UCSD-AML1 (cell line): ENCODE measurements around the gene MAP3K5.
"Not testable (repeated sequence)": the region's sequence is repeated elsewhere in the genome, so short reads cannot be mapped to it uniquely, and the experiment has no call there.

Experiments used
- DNase-seq: peaks from one replicate; lab custom pipeline; 2025; ENCODE audit not compliant: unreplicated experiment; lab: John Stamatoyannopoulos, UW

MAP3K5 gene, protein sequence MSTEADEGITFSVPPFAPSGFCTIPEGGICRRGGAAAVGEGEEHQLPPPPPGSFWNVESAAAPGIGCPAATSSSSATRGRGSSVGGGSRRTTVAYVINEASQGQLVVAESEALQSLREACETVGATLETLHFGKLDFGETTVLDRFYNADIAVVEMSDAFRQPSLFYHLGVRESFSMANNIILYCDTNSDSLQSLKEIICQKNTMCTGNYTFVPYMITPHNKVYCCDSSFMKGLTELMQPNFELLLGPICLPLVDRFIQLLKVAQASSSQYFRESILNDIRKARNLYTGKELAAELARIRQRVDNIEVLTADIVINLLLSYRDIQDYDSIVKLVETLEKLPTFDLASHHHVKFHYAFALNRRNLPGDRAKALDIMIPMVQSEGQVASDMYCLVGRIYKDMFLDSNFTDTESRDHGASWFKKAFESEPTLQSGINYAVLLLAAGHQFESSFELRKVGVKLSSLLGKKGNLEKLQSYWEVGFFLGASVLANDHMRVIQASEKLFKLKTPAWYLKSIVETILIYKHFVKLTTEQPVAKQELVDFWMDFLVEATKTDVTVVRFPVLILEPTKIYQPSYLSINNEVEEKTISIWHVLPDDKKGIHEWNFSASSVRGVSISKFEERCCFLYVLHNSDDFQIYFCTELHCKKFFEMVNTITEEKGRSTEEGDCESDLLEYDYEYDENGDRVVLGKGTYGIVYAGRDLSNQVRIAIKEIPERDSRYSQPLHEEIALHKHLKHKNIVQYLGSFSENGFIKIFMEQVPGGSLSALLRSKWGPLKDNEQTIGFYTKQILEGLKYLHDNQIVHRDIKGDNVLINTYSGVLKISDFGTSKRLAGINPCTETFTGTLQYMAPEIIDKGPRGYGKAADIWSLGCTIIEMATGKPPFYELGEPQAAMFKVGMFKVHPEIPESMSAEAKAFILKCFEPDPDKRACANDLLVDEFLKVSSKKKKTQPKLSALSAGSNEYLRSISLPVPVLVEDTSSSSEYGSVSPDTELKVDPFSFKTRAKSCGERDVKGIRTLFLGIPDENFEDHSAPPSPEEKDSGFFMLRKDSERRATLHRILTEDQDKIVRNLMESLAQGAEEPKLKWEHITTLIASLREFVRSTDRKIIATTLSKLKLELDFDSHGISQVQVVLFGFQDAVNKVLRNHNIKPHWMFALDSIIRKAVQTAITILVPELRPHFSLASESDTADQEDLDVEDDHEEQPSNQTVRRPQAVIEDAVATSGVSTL (N-terminal part only)

DNA sequence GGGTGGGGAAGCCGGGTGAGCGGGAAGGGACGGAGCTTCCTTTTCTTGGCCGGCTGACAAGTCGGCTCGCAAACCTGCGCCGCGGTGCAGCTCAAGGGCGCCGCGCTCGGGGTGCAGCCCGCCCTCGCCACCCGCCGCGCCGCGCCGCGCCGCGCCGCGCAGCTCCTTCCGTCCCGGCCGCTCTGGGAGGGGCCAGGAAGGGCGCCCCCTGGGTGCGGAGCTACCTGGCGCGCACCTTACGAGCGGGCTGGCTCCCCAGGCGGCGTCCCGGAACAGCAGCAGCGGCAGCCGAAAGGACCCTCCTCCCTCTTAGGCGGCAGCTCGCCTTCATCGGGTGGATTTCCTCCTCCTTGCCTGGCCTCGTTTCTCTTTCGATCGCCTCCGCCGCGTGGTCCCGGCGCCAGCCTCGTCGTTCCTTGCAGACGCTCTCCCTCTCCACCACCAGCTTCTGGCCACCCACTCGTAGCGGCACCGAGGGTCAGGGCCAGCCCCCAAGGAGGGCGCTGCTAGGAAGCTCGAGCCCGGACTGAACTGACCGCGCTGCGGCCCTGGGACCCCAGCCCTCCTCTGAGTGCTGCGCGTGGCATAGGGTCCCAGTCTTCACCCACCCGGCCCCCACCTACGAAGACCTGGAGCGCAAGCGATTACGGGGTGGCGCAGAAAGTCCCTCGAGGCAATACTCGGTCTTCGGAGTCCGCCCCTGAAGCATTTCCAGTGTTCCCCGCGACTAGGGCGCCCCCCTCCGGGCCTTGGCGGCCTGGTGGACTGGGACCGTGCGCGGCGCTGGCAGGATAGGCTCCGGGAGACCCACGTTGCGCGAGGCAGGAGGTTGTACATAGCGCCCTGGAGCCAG is at the start of gene MAP3K5:
Gene MAP3K5 (minus strand): TSS at position 68 of the 853 bp plus-strand sequence. CDS start 320 bp downstream, outside the sequence.
- DNase-seq = peak; percentile 95

DNA sequence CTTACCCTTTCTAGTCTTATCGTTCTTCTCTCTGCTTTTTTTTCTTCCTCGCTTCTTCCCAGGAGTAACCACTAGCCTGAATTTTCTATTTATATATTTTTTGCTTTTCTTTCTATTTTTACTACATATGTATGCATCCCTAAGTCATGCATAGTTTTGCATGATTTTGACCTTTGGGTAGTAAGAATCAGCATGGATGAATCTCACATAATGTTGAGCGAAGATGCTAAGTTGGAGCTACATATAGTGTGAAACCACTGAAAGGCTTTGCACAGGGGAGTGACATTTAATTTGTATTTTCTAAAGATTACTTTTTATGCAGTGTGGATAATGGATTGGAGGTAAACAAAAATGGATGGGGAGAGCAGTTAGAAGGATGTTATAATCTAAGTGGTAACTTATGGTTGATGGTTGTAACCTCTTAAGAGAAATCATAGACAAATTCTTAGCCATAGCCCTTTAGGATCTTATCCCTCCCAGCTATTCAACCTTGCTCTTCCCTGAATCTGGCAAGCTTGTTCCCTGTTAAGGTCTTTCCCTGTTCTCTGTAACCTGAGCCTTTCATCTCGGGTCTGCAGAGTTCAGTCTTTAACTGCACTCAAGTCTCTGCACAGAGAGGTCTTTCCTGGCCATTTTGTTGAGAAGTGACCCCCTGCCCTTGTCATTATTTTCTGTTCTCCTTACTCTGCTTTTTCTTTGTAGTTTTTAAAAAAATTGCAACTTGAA is 48.2 kb upstream of the MAP3K5 start:
- DNase-seq = no peak

DNA sequence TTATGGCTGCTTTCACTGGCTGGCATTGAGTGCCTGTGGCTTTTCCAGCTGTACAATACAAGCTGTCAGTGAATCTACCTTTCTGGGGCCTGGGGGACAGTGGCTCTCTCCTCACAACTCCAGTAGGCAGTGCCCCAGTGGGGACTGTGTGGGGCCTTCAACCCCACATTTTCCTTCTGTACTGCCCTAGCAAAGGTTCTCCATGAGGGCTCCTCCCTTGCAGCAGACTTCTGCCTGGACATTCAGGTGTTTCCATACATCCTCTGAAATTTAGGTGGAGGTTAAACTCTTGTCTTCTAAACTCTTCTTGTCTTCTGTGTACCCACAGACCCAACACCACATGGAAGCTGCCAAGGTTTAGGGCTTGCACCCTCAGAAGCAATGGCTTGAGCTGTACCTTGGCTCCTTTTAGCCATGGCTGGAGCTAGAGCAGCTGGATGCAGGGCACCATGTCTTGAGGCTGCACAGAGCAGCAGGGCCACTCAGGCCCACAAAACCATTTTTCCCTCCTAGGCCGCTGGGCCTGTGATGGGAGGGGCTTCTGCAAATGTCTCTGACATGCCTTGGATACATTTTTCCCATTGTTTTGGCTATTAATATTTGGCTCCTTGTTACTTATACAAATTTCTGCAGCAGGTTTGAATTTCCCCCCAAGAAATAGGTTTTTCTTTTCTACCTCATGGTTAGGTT is 39.7 kb upstream of the MAP3K5 start:
- DNase-seq = no peak

DNA sequence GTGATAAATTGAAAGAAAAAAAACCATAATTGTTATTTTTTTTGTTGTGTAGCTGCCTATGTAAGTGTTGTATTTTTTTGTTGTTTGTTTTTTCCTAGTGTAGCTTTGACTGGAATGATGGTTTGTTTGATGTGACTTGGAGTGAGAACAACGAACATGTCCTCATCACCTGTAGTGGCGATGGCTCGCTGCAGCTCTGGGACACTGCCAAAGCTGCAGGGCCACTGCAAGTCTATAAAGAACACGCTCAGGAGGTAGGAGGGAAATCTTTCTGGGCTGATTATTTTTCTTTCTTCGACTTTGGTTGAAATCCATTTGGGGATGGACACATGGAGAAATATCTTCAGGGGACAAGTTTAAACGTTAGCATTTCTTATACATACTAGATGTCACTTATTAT is 33.9 kb upstream of the MAP3K5 start:
- DNase-seq = no peak

DNA sequence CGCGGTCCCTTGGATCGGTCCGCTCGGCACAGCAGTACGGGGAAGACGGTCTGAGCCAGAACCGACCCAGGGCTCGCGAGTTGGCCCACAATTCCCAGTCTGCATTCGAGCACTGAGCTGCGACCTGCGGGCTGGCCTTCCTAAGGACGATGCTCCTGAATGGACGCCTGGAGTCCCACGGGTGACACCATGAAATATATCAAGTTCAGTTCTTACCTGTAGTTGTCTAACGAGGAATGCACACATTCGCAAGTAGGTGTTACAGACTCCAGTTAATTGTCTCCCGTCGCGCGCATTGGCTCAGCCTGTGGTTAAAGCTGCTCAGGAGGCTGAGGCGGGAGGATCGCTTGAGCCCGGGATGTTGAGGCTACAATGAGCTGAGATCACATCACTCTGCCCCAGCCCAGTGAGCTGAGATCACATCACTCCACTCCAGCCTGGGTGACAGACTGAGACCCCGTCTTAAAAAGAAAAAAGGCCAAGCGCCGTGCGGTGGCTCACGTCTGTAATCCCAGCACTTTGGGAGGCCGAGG is 30.9 kb upstream of the MAP3K5 start:
- no peak for DNase-seq

DNA sequence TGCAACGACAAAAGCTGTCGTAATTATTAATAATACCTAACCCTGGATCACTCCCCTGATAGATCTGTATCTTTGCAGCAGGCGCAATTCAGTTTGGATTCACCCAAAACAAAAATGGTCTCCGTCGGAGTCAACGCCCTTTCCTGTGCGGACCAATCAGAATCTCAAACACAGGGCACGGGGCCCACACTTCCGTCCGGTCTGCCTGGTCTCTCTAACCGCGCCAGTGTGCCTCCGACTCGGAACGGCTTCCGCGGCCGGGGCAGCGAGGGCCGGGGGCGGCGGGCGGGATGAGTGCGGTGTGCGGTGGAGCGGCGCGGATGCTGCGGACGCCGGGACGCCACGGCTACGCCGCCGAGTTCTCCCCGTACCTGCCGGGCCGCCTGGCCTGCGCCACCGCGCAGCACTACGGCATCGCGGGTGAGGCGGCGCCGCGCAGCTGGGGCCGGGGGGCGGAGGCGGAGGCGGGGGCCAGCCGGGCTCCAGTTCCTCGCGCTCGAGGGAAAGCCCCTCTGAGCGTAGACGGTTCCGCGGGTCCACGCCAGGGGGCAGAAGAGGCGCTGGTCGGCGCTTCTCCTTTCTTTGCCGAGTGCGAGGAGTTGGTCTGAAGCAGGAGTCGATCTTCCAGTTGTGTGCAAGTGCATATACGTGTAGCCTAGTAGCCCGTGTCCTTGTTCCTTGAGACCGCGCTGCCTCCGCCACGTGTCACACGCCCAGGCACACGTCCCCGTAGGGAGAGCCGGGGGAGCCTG is 30.3 kb upstream of the MAP3K5 start, which contains the start of gene PEX7:
Gene PEX7 (plus strand): TSS at position 217 of the 752 bp plus-strand sequence. CDS start 74 bp downstream, at position 291.
- peak; percentile 86 for DNase-seq

DNA sequence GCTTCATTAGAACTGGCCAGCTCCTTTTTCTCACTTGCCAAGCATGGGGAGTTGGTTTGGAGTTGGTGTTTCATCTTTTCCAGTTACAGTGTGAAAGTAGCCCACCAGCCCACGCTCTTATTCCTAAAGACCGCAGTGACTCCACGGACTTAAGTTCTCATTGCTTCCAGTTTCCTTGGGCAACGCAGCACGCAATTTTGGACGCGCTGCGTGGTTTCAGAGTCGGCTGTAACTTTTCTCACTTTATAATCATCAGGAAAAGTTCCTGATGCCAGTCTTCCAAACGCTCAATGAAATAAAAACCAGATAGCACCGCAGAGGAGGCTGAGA is 29.7 kb upstream of the MAP3K5 start:
- DNase-seq = peak; percentile 64

DNA sequence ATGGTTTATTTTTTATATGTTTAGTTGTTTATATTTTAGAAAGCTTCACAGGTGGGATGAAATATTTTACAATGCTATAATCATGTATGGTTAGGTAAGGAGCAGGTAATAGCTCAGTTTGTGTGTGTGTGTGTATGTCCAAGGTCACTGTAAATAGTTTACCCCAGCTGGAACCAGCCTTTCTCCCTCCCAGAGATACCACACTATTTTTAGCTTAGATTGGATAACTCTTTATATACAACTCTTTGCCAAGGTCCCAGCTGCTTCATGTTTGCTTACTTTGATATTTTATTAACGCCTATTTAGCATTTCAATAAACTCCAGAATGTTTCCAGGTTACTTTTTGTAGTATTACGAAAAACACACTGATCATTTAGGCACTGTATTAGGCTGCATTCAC is 28.3 kb upstream of the MAP3K5 start:
- no peak for DNase-seq

DNA sequence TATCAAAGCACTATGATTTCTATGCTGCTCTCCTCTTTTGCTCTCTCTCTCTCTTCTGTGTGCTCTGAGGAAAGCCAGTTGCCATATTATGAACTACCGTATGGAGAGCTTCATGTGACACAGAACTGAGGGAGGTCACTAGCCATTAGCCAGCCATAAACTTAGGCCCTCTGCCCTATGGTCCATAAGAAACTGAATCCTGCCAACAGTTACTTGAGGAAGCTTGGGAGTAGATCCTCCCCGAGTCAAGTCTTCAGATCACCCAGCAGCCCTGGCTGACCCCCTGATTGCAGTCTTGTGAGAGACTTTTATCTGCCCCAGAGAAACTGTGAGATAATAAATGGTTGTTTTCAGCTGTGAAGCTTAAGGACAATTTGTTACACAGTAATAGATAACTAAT is 24.4 kb upstream of the MAP3K5 start:
- DNase-seq = no peak

DNA sequence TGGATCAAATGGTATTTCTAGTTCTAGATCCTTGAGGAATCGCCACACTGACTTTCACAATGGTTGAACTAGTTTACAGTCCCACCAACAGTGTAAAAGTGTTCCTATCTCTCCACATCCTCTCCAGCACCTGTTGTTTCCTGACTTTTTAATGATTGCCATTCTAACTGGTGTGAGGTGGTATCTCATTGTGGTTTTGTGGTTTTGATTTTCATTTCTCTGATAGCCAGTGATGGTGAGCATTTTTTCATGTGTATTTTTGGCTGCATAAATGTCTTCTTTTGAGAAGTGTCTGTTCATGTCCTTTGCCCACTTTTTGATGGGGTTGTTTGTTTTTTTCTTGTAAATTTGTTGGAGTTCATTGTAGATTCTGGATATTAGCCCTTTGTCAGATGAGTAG is 23.3 kb upstream of the MAP3K5 start:
- not testable (repeated sequence) for DNase-seq

DNA sequence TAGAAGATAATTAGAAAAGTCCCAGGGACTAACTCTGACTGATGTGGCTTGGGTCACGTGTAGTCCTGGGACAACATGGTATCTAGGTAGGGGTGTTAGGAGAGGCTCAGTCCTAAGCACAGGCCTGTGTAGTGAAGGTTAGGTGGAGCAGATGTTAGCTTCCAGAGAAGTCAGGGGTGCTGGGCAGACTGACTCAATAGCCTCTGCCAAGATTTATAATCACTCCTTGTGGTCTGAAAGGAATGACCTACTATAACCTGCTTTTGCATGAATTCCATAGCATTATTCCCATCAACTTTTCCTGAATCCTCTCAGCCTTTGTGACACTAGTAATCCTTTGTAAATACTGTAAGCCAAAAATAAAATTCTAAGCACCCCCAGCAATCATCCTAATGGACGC is 19.9 kb upstream of the MAP3K5 start:
- no peak for DNase-seq

DNA sequence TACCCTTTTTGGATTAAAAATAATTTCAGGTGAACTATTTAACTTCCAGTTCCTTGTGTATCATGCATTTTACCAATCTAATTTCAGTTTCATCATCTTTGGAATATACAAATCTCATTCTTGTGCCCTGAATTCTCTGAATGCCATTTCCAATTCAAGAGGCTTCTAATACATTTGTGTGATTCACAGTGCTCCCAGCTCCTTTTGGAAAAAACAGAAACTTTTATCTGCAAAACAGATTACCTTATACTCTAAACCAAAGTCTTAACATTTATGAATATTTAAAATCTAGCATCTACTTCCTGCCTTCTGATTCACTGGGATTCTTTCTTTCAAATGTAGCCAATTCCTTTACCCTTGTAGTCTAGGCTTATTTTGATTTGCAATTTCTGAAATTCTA is 19.0 kb upstream of the MAP3K5 start:
- DNase-seq = no peak

DNA sequence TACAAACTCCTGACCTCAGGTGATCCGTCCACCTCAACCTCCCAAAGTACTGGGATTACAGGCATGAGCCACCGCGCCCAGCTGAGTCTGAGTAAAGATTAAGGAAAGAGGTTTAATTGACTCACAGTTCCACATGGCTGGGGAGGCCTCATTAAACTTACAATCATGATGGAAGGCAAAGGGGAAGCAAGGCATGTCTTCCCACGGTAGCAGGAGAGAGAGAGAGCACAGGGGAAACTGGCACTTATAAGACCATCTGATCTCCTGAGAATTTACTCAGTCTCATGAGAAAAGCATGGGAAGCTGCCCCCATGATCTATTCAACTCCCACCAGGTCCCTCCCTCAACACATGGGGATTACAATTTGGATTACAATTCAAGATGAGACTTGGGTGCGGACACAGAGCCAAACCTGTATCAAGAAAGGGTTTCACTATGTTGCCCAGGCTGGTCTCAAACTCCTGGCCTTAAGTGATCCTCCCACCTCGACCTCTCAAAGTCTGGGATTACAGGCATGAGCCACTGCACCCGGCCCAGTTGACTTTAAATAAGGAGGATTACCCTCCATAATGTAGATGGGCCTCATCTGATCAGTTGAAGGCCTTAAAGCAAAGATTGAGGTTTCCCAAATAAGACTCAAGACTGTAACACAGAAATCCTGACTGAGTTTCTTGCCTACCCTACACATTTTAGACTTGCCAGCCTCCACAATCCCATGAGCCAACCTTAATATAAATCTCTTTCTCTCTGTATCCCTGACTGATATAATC is 17.0 kb upstream of the MAP3K5 start:
- no peak for DNase-seq

DNA sequence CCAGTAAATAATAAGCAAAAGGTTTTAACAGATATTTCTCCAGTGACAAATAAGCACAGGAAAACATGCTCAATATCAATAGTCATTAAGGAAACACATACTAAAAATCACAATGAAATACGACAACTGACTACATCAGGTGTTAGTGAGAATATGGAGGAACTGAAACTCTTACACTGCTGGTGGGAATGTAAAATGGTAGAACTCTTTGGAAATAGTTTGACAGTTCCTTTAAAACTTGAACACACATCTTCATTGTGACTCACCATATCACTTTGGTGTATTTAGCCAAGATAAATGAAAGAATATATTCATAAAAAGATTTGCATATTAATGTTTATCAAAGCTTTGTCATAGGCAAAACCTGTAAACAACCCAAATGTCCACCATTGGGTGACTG is 11.3 kb upstream of the MAP3K5 start:
- DNase-seq = no peak

DNA sequence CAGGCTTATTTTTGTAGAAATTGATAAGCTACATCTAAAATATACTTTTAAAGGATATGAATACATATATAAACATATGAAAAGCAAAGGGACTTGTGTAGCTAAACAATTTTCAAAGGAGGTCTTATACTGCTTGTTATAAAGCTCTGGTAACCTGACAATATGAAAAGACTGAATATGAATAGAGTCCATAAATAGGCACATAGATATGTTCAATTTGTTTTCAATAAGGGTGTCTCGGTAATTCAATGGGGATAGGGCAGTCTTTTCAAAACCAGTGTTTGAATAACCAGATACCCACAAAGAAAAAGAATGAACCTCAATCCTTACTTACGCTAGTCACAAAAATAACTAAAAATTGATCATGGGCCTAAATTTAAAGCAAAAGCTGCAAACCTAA is 9.3 kb upstream of the MAP3K5 start:
- DNase-seq = no peak

DNA sequence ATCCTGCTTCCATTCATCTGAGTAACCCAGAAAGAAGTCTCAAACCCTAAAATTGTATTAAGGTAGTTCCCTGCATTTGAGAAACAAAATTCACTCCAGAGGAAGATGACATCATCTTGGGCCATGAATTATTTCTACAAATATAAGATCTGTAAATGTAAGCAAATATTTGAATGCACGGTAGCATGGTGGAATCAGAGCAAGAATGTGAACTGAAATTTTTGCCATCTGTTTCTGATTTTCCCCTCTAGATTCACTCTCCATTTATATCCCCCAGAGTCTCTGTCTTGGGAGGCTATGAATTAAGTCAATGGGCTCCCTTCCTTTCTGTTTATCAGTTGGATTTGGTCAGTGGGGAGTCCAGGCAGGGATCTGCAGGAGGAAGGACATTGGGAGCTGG is 5.8 kb upstream of the MAP3K5 start:
- DNase-seq = no peak

DNA sequence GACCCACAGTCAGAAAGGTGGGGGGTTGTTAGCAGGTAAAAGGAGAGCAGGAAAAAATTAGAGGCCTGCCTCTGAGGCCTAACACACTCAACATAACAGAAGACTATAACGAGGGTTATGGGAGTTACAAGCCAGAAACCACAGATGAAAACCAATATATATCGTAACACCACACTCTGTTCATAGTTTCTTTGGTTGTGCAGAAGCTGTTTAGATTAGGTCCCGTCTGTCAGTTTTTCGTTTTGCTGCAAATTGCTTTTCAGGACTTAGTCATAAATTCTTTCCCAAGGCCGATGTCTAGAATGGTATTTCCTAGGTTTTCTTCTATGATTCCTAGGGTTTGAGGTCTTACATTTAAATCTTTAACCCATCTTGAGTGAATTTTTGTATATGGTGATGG is 3.7 kb upstream of the MAP3K5 start:
- DNase-seq = no peak

DNA sequence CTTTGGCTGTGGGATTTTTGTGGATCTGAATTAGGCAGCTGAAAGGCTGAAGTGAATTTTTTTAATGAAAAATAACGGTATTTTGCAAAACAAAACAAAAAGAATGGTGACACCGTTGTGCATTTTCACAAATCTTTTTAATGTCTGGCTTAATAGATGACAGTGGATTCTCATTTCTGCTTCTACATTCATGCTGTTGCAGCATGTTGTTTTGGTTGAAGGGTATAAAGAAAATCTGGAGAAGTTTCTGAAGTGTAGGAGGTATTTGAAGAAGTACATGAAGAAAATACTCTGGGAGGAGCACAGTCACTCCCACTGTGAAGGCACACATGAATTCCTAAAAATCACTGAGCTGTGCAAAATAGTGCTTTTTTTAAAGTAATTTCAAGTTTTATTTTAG is 3.1 kb upstream of the MAP3K5 start:
- DNase-seq = no peak
